RWPE1 (cell line): ENCODE measurements around the gene GPATCH4.
"Not testable (repeated sequence)": the region's sequence is repeated elsewhere in the genome, so short reads cannot be mapped to it uniquely, and the experiment has no call there.

ENCODE experiments used
- CTCF ChIA-PET: fragments of 350-600 bp; sonication (Branson Sonifier 250); formaldehyde crosslinking; extraction: SDS; loops from one replicate; lab custom pipeline; 2021; lab: Yijun Ruan, JAX
- POLR2A ChIA-PET: fragments of 400-600 bp; formaldehyde crosslinking; extraction: SDS; loops from one replicate; lab custom pipeline; 2020; ENCODE audit warnings: antibody characterized with exemption; ENCODE audit not compliant: low non-redundant PET; lab: Yijun Ruan, JAX
- DNase-seq: peaks from one replicate; pipeline ENCODE4 v3.0.0; 2012; ENCODE audit warnings: low spot score
- H3K27ac ChIP-seq: fragments of 450-650 bp; 2 replicates; pipeline ENCODE4 v1.5.1; 2017
- TF ChIP-seq, protein P1 (sequence below): fragments of 450-650 bp; conservative IDR thresholded peaks from 2 replicates; pipeline ENCODE4 v1.5.1; 2017; ENCODE audit warnings: low read depth, mild to moderate bottlenecking

The GPATCH4 gene

DNA sequence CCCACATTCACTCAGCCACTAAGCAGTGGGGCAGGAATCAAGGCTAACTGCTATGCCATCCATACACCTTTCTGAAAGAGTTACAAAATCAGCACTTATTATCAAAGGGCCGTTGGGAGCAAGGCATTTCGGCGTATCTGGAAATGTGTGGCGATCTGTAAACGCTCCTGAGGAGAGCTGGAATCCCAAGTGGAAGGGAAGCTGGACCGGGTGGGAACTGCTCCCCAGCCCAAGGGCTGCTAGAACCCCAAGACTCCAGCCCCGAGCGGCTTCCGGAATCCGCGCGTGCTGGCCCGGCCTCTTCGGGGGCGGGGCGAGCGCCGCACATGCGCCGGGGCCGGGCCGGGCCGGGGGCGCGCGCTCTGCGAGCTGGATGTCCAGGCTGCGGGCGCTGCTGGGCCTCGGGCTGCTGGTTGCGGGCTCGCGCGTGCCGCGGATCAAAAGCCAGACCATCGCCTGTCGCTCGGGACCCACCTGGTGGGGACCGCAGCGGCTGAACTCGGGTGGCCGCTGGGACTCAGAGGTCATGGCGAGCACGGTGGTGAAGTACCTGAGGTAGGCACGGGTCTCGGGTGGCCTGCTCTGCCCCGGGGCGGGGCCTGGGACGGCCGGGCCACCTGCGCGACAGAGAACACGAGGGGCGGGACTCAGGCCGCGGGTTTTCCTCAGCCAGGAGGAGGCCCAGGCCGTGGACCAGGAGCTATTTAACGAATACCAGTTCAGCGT is 9.7 kb downstream of the GPATCH4 start, which contains the start of gene NAXE:
TSS of gene NAXE (plus strand) at position 345 of the 726 bp plus-strand sequence. CDS start at position 374, 29 bp downstream.
- TF ChIP-seq, protein P1, sequence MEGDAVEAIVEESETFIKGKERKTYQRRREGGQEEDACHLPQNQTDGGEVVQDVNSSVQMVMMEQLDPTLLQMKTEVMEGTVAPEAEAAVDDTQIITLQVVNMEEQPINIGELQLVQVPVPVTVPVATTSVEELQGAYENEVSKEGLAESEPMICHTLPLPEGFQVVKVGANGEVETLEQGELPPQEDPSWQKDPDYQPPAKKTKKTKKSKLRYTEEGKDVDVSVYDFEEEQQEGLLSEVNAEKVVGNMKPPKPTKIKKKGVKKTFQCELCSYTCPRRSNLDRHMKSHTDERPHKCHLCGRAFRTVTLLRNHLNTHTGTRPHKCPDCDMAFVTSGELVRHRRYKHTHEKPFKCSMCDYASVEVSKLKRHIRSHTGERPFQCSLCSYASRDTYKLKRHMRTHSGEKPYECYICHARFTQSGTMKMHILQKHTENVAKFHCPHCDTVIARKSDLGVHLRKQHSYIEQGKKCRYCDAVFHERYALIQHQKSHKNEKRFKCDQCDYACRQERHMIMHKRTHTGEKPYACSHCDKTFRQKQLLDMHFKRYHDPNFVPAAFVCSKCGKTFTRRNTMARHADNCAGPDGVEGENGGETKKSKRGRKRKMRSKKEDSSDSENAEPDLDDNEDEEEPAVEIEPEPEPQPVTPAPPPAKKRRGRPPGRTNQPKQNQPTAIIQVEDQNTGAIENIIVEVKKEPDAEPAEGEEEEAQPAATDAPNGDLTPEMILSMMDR: no peak
- peak; percentile 82 for DNase-seq
- ChIA-PET POLR2A (interaction anchor here (0.5 to 1.5 kb wide), 5 partner anchors 10 to 91 kb away, joined by 3 to 8 read pairs (median 3); partner anchors contain the start of genes MEF2D and TTC24), CTCF (interaction anchor here (1.0 to 1.8 kb wide), 3 partner anchors 17 to 68 kb away, joined by 3 to 6 read pairs (median 3); partner anchors contain the start of gene HAPLN2)
- peak within 1 kb of the TSS; percentile 79 for H3K27ac ChIP-seq

DNA sequence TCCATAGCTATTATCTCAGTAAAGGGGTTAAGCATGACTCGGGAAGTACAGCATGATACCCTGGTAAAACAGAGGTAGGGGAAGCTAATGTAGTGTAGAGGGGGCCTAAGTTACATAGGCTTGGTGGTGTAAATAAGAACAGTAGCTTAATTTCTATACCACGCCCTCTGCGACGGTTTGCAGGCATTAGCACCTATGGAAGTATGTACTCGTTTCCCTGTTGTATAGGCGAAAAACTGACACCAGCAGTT is 10.2 kb downstream of the GPATCH4 start:
- H3K27ac ChIP-seq: peak overlapping the region; percentile 79
- TF ChIP-seq, protein P1: no peak
- ChIA-PET POLR2A (interaction anchor here (0.7 to 1.5 kb wide), 2 partner anchors 10 to 11 kb away, joined by 3 to 8 read pairs; no protein-coding TSS in a partner anchor), CTCF (interaction anchor here (1.0 to 1.8 kb wide), 2 partner anchors 18 to 68 kb away, joined by 3 to 6 read pairs; no protein-coding TSS in a partner anchor)
- DNase-seq: no peak

DNA sequence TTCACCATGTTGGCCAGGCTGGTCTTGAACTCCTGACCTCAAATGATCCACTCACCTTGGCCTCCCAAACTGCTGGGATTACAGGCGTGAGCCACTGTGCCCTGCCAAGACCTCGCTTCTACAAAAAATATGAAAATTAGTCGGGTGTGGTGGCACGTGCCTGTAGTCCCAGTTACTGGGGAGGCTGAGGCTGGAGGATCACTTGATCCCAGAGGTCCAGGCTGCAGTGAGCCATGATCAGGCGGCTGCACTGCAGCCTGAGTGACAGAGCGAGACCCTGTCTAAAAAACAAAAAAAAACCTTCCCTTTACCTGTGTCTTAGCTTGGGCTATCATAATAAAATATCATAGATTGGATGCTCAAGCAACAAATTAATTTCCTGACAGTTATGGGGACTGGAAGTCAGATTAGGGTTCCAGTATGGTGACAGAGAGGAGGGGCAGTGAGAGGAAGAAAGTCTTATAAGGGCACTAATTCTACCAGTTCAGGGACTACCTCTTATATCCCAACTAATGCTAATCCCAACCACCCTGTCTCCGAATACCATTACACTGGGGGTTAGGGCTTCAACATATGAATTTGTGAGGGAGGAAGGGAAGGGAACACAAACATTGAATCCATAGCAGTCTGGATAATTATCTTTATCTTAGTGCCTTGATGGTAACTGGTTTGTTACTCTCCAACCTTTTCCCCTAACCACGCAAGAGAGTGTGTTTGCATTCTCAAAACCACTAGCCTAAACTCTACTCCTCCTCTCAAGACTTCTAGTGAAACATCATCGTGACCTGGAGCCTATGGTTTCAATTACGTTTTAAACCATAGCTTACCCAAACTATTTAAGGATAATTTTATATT is 10.7 kb downstream of the GPATCH4 start:
- TF ChIP-seq, protein P1: no peak
- POLR2A ChIA-PET: interaction anchor here (1.5 kb wide), 1 partner anchor 10 kb away, joined by 3 read pairs; no protein-coding TSS in a partner anchor
- H3K27ac ChIP-seq: no peak overlapping the region
- CTCF ChIA-PET: interaction anchor here (0.6 to 1.8 kb wide), 3 partner anchors 18 to 75 kb away, joined by 3 to 6 read pairs (median 4); no protein-coding TSS in a partner anchor
- DNase-seq: no peak

DNA sequence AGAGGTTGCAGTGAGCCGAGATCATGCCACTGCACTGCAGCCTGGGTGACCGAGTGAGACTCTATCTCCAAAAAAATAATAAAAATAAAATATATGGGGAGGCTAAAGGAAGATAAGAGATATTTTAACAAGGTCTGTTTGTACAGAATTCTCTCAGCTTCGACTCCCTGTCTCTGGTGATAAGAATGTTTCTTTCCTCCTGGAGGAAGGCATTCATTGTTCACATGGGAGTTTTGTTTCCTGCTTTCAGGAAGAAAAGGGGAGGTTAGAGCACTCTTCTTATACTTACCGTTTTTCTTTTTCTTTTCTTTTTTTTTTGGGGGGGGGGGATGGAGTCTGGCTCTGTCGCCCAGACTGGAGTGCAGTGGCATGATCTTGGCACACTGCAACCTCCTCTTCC is 11.7 kb downstream of the GPATCH4 start:
- DNase-seq: no peak
- TF ChIP-seq, protein P1: no peak
- POLR2A ChIA-PET: no interaction called here
- no peak overlapping the region for H3K27ac ChIP-seq
- CTCF ChIA-PET: interaction anchor here (0.5 to 0.7 kb wide), 3 partner anchors 35 to 76 kb away, joined by 3 to 4 read pairs (median 3); no protein-coding TSS in a partner anchor

DNA sequence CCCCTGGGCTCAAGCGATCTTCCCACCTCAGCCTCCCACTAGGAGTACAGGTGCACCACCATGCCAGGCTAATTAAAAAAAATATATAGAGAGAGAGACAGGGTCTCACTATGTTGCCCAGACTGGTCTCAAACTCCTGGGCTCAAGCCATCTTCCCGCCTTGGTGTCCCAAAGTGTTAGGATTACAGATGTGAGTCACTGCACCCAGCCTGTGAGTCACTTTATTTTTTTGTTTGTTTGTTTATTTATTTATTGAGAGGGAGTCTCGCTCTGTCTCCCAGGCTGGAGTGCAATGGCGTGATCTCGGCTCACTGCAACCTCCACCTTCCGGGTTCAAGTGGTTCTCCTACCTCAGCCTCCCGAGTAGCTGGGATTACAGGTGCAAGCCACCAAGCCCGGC is 13.4 kb downstream of the GPATCH4 start:
- H3K27ac ChIP-seq, DNase-seq, POLR2A ChIA-PET: not testable (repeated sequence)
- CTCF ChIA-PET: interaction anchor here (0.6 to 1.4 kb wide), 4 partner anchors 20 to 1041 kb away, joined by 3 to 5 read pairs (median 4); no protein-coding TSS in a partner anchor

DNA sequence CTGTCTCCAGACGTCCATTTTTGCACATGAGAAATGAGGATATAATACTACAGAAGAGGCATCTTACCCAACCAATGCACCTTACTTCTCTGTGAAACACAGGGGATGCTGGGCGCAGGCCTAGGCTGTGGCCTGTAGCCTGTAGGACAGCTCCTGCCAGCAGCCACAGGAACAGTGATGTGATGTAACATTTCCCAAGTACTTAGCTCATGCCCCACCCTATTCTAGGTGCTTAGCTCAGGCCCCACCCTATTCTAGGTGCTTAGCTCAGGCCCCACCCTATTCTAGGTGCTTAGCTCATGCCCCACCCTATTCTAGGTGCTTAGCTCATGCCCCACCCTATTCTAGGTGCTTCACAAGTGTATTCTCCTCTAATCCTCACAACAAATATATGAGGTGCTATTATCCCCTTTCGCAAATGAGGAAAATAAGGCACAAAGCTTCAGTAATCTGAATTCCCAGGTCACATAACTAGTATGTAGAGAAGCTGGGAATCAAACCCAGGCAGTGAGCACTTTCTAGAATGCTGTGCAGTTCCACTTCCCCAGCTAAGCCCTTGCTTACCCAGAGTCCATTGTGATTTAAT is 14.3 kb downstream of the GPATCH4 start:
- H3K27ac ChIP-seq: no peak overlapping the region
- DNase-seq: no peak
- ChIA-PET POLR2A (interaction anchor here (0.9 kb wide), 1 partner anchor 10 kb away, joined by 3 read pairs; no protein-coding TSS in a partner anchor), CTCF (interaction anchor here (1.1 kb wide), 1 partner anchor 32 kb away, joined by 4 read pairs; the partner anchor contains the start of gene HAPLN2)
- TF ChIP-seq, protein P1: no peak
